SK-N-SH (cell line): ENCODE measurements around the gene NACC1. TPM values are rescaled to one million over a fixed set of nuclear protein-coding genes. Genes with fewer than 3 reads are reported as not detected.

Source experiments
- CTCF ChIA-PET: fragments of 300-600, 350-600 bp; formaldehyde crosslinking; extraction: SDS; loops from one replicate; lab custom pipeline; 2021; lab: Yijun Ruan, JAX
- POLR2A ChIA-PET: fragments of 350-600 bp; sonication (Branson Sonifier 250); formaldehyde crosslinking; extraction: SDS; loops from one replicate; lab custom pipeline; 2020; ENCODE audit warnings: antibody characterized with exemption, inconsistent platforms; lab: Yijun Ruan, JAX
- DNase-seq: peaks from one replicate; pipeline ENCODE4 v3.0.0; 2012
- H2AFZ ChIP-seq: fragments of 200-600 bp; sonication (generic); 2 replicates; pipeline ENCODE4 v1.8.1; 2016; ENCODE audit warnings: antibody characterized with exemption, mild to moderate bottlenecking, low read depth
- H3F3A ChIP-seq: fragments of 200-600 bp; sonication (generic); replicated peaks from 2 replicates; pipeline ENCODE3; 2016; ENCODE audit warnings: antibody characterized with exemption, mild to moderate bottlenecking; ENCODE audit not compliant: insufficient read depth
- H3K27ac ChIP-seq, 2 experiments: fragments of 200-500 bp in 1 of 2; fragments of 200-600 bp in 1 of 2; sonication (Bioruptor generic) in 1 of 2; sonication (generic), shearing (Covaris generic) in 1 of 2; 2 replicates each; pipeline versions ENCODE4 v1.5.1 to v1.6.1; 2014 to 2016; ENCODE audit warnings: low read depth in 2 of 2, inconsistent platforms in 1 of 2, low read length in 1 of 2, mild to moderate bottlenecking in 1 of 2, mixed read lengths in 1 of 2
- H3K27me3 ChIP-seq: fragments of 200-600 bp; sonication (generic), shearing (Covaris generic); 2 replicates; pipeline ENCODE4 v1.6.1; 2016; ENCODE audit warnings: mixed run types; ENCODE audit not compliant: insufficient read depth
- H3K36me3 ChIP-seq, 2 experiments: fragments of 200-500 bp in 1 of 2; fragments of 200-600 bp in 1 of 2; sonication (Bioruptor generic) in 1 of 2; sonication (generic) in 1 of 2; replicated peaks in 1 of 2; 2 replicates each; pipeline versions ENCODE3 to v1.5.1; 2014 to 2016; ENCODE audit warnings: low read length in 1 of 2, mild to moderate bottlenecking in 1 of 2; ENCODE audit not compliant: insufficient read depth in 2 of 2, control insufficient read depth in 1 of 2
- H3K4me1 ChIP-seq, 2 experiments: fragments of 200-500 bp in 1 of 2; fragments of 200-600 bp in 1 of 2; sonication (Bioruptor generic) in 1 of 2; sonication (generic), shearing (Covaris generic) in 1 of 2; 2 replicates each; pipeline versions ENCODE4 v1.5.1 to v1.6.1; 2014 to 2016; ENCODE audit warnings: low read depth in 1 of 2, low read length in 1 of 2, mixed run types in 1 of 2; ENCODE audit not compliant: insufficient read depth in 2 of 2, control insufficient read depth in 1 of 2
- H3K4me2 ChIP-seq: fragments of 200-600 bp; sonication (generic), shearing (Covaris generic); 2 replicates; pipeline ENCODE4 v1.6.1; 2017; ENCODE audit warnings: mixed run types
- H3K4me3 ChIP-seq, 2 experiments: fragments of 200-500 bp in 1 of 2; fragments of 200-600 bp in 1 of 2; sonication (Bioruptor generic) in 1 of 2; sonication (generic), shearing (Covaris generic) in 1 of 2; 2 replicates each; pipeline versions ENCODE4 v1.5.1 to v1.8.1; 2014 to 2016; ENCODE audit warnings: low read depth in 2 of 2, inconsistent platforms in 1 of 2, low read length in 1 of 2, mild to moderate bottlenecking in 1 of 2, mixed read lengths in 1 of 2, moderate library complexity in 1 of 2
- H3K79me2 ChIP-seq: fragments of 200-600 bp; sonication (generic); 2 replicates; pipeline ENCODE4 v1.8.1; 2017; ENCODE audit warnings: mild to moderate bottlenecking; ENCODE audit not compliant: insufficient read depth
- H3K9ac ChIP-seq: fragments of 200-600 bp; sonication (generic); 2 replicates; pipeline ENCODE4 v1.6.1; 2017; ENCODE audit warnings: mixed run types
- H3K9me2 ChIP-seq: fragments of 200-600 bp; sonication (generic); 2 replicates; pipeline ENCODE4 v1.6.1; 2017; ENCODE audit warnings: mixed run types
- H3K9me3 ChIP-seq: fragments of 200-600 bp; sonication (generic); 2 replicates; pipeline ENCODE4 v1.6.1; 2017; ENCODE audit warnings: mixed run types, mild to moderate bottlenecking, moderate library complexity
- H4K20me1 ChIP-seq: fragments of 200-600 bp; sonication (generic); 2 replicates; pipeline ENCODE4 v1.6.1; 2017; ENCODE audit warnings: mild to moderate bottlenecking, mixed run types; ENCODE audit not compliant: insufficient read depth
- CHD2 ChIP-seq: fragments of 150-350 bp; IDR thresholded peaks from 2 replicates; pipeline ENCODE4 v1.6.1; 2018; ENCODE audit warnings: low read length; ENCODE audit not compliant: partially characterized antibody
- ELF1 ChIP-seq: IDR thresholded peaks from 2 replicates; pipeline ENCODE4 v1.4.0; 2012
- FOXM1 ChIP-seq: IDR thresholded peaks from 2 replicates; pipeline ENCODE4 v1.4.0; 2012; ENCODE audit warnings: low read depth, mild to moderate bottlenecking
- GABPA ChIP-seq: IDR thresholded peaks from 2 replicates; pipeline ENCODE4 v1.4.0; 2012; ENCODE audit warnings: low read depth, mild to moderate bottlenecking
- GATA2 ChIP-seq: sonication (generic); formaldehyde crosslinking; IDR thresholded peaks from 2 replicates; pipeline ENCODE4 v1.5.0; 2020; ENCODE audit warnings: mild to moderate bottlenecking, missing genetic modification reagents
- MXI1 ChIP-seq: IDR thresholded peaks from 2 replicates; pipeline ENCODE4 v1.6.1; 2012; ENCODE audit warnings: mild to moderate bottlenecking, low read depth, low read length, improper control_type of control experiment
- TEAD4 ChIP-seq: IDR thresholded peaks from 2 replicates; pipeline ENCODE4 v1.4.0; 2012; ENCODE audit warnings: mild to moderate bottlenecking, borderline replicate concordance; ENCODE audit not compliant: insufficient read depth
- WGBS: methylation state at CpG from one replicate; pipeline ENCODE4 v1.1.6; 2017; ENCODE audit warnings: low lambda C conversion rate; 5-methylcytosine and 5-hydroxymethylcytosine counted together
- polyA plus RNA-seq, 3 experiments: library from polyadenylated mRNA; depleted of rRNA; stranded (reverse); fragments of >200 nt; gene quantifications; 2 replicates each; pipeline ENCODE4 v1.2.3, GENCODE V29; 2012
- TF ChIP-seq, protein P1 (sequence below): IDR thresholded peaks from 2 replicates; pipeline ENCODE4 v1.4.0; 2012; ENCODE audit warnings: low read depth, borderline replicate concordance

The NACC1 gene
- polyA plus RNA-seq, 1 of the 3 experiments (the other 2 are of a cell fraction): 127 TPM

DNA sequence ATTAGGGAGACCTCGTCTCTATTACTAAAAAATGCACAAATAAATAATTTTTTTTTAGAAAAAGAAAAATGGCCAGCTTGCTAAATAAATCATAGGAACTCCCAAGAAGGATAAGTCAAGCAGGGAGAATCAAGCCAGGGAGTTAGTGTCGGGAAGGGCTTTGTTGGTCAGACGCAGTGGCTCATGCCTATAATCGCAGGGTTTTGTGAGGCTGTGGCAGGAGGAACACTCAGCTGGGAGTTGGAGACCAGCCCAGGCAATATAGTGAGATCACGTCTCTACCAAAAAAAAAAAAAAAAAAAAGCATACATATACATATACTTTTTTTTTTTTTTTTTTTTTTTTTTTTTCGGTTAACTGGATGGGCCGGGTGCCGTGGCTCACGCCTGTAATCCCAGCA is 9.0 kb downstream of the NACC1 start:
- H3K36me3 ChIP-seq: peaks cover 4 to 11% of the 10 kb centered on the region in 2 experiments
- WGBS: 94% methylated on average over 9 of the region's 9 CpGs
- no peaks in the 10 kb centered on the region for H3K9me2 ChIP-seq
- H3K4me3 ChIP-seq: no peak overlapping the region
- H4K20me1 ChIP-seq: peaks cover 96% of the 10 kb centered on the region
- H3K79me2 ChIP-seq: peaks cover 98% of the 10 kb centered on the region
- no peak for DNase-seq
- H3F3A ChIP-seq: peaks cover 12% of the 10 kb centered on the region
- no peak overlapping the region for H3K27ac ChIP-seq
- CTCF ChIA-PET: interaction anchor here (1.2 to 2.9 kb wide), 2 partner anchors 9 to 136 kb away, joined by 3 to 7 read pairs; partner anchors contain the start of gene NACC1
- H3K4me1 ChIP-seq: peaks cover 0 to 6% of the 10 kb centered on the region in 2 experiments; a peak in 1 of 4 replicates
- TF ChIP-seq GATA2 (no peak), TEAD4 (no peak)
- no peaks in the 10 kb centered on the region for H3K9me3 ChIP-seq
- no peak overlapping the region for H3K9ac ChIP-seq
- no peak overlapping the region for H2AFZ ChIP-seq
- POLR2A ChIA-PET: interaction anchor here (1.0 kb wide), 1 partner anchor 23 kb away, joined by 3 read pairs; the partner anchor contains the start of genes IER2 and STX10
- no peak overlapping the region for H3K4me2 ChIP-seq
- no peaks in the 10 kb centered on the region for H3K27me3 ChIP-seq

DNA sequence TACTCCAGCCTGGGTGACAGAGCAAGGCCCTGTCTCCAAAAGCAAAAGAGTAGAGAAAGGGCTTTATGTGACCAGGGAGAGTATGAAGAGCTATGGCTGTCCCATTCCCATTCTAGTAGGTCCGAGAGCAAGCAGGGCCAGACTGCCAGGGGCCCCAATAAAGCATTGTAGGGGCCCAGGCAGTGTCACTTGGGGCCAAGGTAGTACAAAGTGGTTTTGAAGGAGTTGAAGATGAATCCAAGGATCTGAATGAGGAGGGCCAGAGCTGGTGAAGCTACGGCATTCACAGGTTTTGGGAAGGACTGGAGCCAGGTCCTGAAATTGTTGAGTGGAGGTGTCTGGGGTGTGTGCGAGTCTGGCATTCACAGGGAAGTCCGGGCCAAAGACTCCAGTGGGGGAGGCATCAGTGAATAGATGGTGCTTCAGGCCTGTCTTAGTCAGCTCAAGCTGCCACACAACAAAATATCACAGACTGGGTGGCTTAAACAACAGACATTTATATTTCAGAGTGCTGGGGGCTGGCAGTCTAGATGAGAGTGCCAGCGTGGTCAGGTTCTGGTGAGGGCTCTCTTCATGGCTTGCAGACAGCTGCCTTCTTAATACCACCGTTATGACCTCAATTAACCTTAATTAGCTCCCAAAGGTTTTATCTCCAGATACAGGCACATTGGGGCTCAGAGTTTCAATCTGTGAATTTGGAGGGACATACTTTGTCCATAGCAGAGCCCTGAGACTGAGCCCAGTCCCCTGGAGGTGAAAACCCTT is 9.9 kb downstream of the NACC1 start:
- no peak overlapping the region for H3K4me2 ChIP-seq
- TF ChIP-seq, protein P1, sequence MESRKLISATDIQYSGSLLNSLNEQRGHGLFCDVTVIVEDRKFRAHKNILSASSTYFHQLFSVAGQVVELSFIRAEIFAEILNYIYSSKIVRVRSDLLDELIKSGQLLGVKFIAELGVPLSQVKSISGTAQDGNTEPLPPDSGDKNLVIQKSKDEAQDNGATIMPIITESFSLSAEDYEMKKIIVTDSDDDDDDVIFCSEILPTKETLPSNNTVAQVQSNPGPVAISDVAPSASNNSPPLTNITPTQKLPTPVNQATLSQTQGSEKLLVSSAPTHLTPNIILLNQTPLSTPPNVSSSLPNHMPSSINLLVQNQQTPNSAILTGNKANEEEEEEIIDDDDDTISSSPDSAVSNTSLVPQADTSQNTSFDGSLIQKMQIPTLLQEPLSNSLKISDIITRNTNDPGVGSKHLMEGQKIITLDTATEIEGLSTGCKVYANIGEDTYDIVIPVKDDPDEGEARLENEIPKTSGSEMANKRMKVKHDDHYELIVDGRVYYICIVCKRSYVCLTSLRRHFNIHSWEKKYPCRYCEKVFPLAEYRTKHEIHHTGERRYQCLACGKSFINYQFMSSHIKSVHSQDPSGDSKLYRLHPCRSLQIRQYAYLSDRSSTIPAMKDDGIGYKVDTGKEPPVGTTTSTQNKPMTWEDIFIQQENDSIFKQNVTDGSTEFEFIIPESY: no peak
- TF ChIP-seq FOXM1 (no peak), CHD2 (no peak), GABPA (no peak), ELF1 (no peak), MXI1 (no peak)
- WGBS: 100% methylated on average over 6 of the region's 6 CpGs
- CTCF ChIA-PET: interaction anchor here (1.2 to 2.9 kb wide), 4 partner anchors 10 to 163 kb away, joined by 3 to 10 read pairs (median 7); partner anchors contain the start of gene NACC1
- H3F3A ChIP-seq: peaks cover 20% of the 10 kb centered on the region
- H3K9me3 ChIP-seq: no peaks in the 10 kb centered on the region
- peaks cover 95% of the 10 kb centered on the region for H3K79me2 ChIP-seq
- H4K20me1 ChIP-seq: peaks cover 96% of the 10 kb centered on the region
- no peak overlapping the region for H3K27ac ChIP-seq
- POLR2A ChIA-PET: interaction anchor here (0.6 to 1.0 kb wide), 2 partner anchors 22 to 677 kb away, joined by 3 read pairs; partner anchors contain the start of genes IER2 and STX10
- H3K9me2 ChIP-seq: no peaks in the 10 kb centered on the region
- H3K9ac ChIP-seq: no peak overlapping the region
- H3K4me3 ChIP-seq: no peak overlapping the region
- H2AFZ ChIP-seq: no peak overlapping the region
- no peak for DNase-seq
- peaks cover 4 to 11% of the 10 kb centered on the region in 2 experiments for H3K36me3 ChIP-seq
- H3K4me1 ChIP-seq: peaks cover 0 to 15% of the 10 kb centered on the region in 2 experiments; a peak in 2 of 4 replicates
- no peaks in the 10 kb centered on the region for H3K27me3 ChIP-seq
